A673 (cell line): Measurements from ENCODE around the gene GALNT7. TPM values are rescaled to one million over a fixed set of nuclear protein-coding genes. Genes with fewer than 3 reads are reported as not detected.

Source experiments
- BruUV-seq: library from RNA; stranded (reverse); fragments of 400-500 nt; replicated peaks from 2 replicates; lab custom pipeline; 2021; lab: Mats Ljungman, UMichigan
- CTCF ChIA-PET: fragments of 300-600 bp; sonication (Branson Sonifier 250); formaldehyde crosslinking; loops from one replicate; lab custom pipeline; 2022; ENCODE audit warnings: antibody characterized with exemption; lab: Charles Lee
- POLR2A ChIA-PET: fragments of 300-600 bp; sonication (Branson Sonifier 250); formaldehyde crosslinking; loops from one replicate; lab custom pipeline; 2022; ENCODE audit warnings: antibody characterized with exemption; ENCODE audit not compliant: low non-redundant PET; lab: Charles Lee
- DNase-seq: peaks from one replicate; pipeline ENCODE4 v3.0.0-alpha.2; 2015; ENCODE audit warnings: low spot score
- H3K27ac ChIP-seq: fragments of 200-600 bp; sonication (generic); 2 replicates; pipeline ENCODE4 v1.5.1; 2016; ENCODE audit warnings: mixed run types, low read depth, mild to moderate bottlenecking, mixed read lengths, antibody characterized with exemption, low read length; ENCODE audit not compliant: poor library complexity, severe bottlenecking
- H3K27me3 ChIP-seq: fragments of 200-600 bp; sonication (generic); replicated peaks from 2 replicates; pipeline ENCODE4 v1.6.1; 2017; ENCODE audit warnings: mixed run types, low read depth, mild to moderate bottlenecking, mixed read lengths, antibody characterized with exemption, low read length; ENCODE audit not compliant: insufficient read depth, poor library complexity
- H3K36me3 ChIP-seq: fragments of 200-600 bp; sonication (generic); 2 replicates; pipeline ENCODE4 v1.6.1; 2016; ENCODE audit warnings: mixed run types, mild to moderate bottlenecking, mixed read lengths, antibody characterized with exemption, low read length; ENCODE audit not compliant: insufficient read depth, poor library complexity, severe bottlenecking
- H3K4me1 ChIP-seq: fragments of 200-600 bp; sonication (generic); 2 replicates; pipeline ENCODE4 v1.6.1; 2017; ENCODE audit warnings: mixed run types, mild to moderate bottlenecking, mixed read lengths, antibody characterized with exemption, low read length; ENCODE audit not compliant: insufficient read depth, poor library complexity, severe bottlenecking
- H3K4me3 ChIP-seq: fragments of 200-600 bp; sonication (generic); 2 replicates; pipeline ENCODE4 v1.5.1; 2016; ENCODE audit warnings: low read depth, mixed run types, mild to moderate bottlenecking, mixed read lengths, low read length; ENCODE audit not compliant: poor library complexity, severe bottlenecking
- H3K9me3 ChIP-seq: fragments of 200-600 bp; sonication (generic); 2 replicates; pipeline ENCODE4 v1.6.1; 2016; ENCODE audit warnings: mixed run types, low read depth, mild to moderate bottlenecking, mixed read lengths, antibody characterized with exemption, low read length; ENCODE audit not compliant: poor library complexity, severe bottlenecking
- CTCF ChIP-seq: fragments of 300-800, 200-600 bp; sonication (generic); conservative IDR thresholded peaks from 2 replicates; pipeline ENCODE4 v1.5.1; 2017; ENCODE audit warnings: low read depth, mild to moderate bottlenecking, antibody characterized with exemption, low read length, moderate library complexity, mixed read lengths
- EZH2 ChIP-seq: fragments of 200-600 bp; sonication (generic); IDR thresholded peaks from 2 replicates; pipeline ENCODE4 v1.6.1; 2017; ENCODE audit warnings: borderline replicate concordance, low read depth, mild to moderate bottlenecking, mixed read lengths, antibody characterized with exemption, low read length; ENCODE audit not compliant: poor library complexity, severe bottlenecking
- intact Hi-C: fragments of 100-400 bp; cut with micrococcal nuclease; formaldehyde crosslinking; loops from one replicate; pipeline ENCODE4 v1.10.0; 2022; ENCODE audit not compliant: unreplicated experiment
- total RNA-seq: library from RNA; stranded (reverse); gene quantifications from 2 replicates; pipeline ENCODE4 v1.2.3, GENCODE V29; 2021

GALNT7 gene
- total RNA-seq, 1 experiment from 2014 or later = 89.7 TPM

GRCh38 chr4:173318240-173318639 is 149.6 kb downstream of the GALNT7 start:
- no peaks in the 10 kb centered on the region for H3K9me3 ChIP-seq
- peaks cover 20% of the 10 kb centered on the region for H3K4me1 ChIP-seq
- BruUV-seq = no TSS peak
- H3K27ac ChIP-seq = no peak overlapping the region
- peak; percentile 38 for DNase-seq
- no peak overlapping the region for H3K4me3 ChIP-seq
- POLR2A ChIA-PET = no interaction called here
- CTCF ChIA-PET = interaction anchor here (1.0 to 2.2 kb wide), 2 partner anchors 98 to 304 kb away, joined by 3 to 22 read pairs; no protein-coding TSS in a partner anchor
- intact Hi-C loops = loop anchor here (1.0 to 5.0 kb wide), 3 partner anchors 98 to 306 kb away; no protein-coding TSS in a partner anchor
- no peaks in the 10 kb centered on the region for H3K27me3 ChIP-seq
- no peak for TF ChIP-seq CTCF
- no peak for TF ChIP-seq EZH2
- H3K36me3 ChIP-seq = peaks cover 12% of the 10 kb centered on the region

- peak; percentile 54; the same call in 1 of the 2 replicates for TF ChIP-seq CTCF
- no peak for TF ChIP-seq EZH2
- POLR2A ChIA-PET = interaction anchor here (0.6 kb wide), 1 partner anchor 98 kb away, joined by 3 read pairs; no protein-coding TSS in a partner anchor
Measured at GRCh38 chr4:173318648-173319211, 150.1 kb downstream of the GALNT7 start.

GRCh38 chr4:173319696-173320095 is 151.1 kb downstream of the GALNT7 start:
- no TSS peak for BruUV-seq
- Histone ChIP-seq H3K27me3 (no peaks in the 10 kb centered on the region), H3K4me3 (no peak overlapping the region), H3K9me3 (no peaks in the 10 kb centered on the region), H3K4me1 (peaks cover 20% of the 10 kb centered on the region), H3K27ac (peak overlapping the region; percentile 6), H3K36me3 (peaks cover 13% of the 10 kb centered on the region)
- CTCF ChIA-PET = interaction anchor here (2.2 kb wide), 1 partner anchor 96 kb away, joined by 22 read pairs; no protein-coding TSS in a partner anchor
- no peak for DNase-seq
- intact Hi-C loops = loop anchor here (5.0 kb wide), 2 partner anchors 173 to 307 kb away; no protein-coding TSS in a partner anchor
- no peak for TF ChIP-seq CTCF
- no peak for TF ChIP-seq EZH2
- POLR2A ChIA-PET = no interaction called here

More at GRCh38 chr4:173318648-173319211, 150.1 kb downstream of the GALNT7 start:
- no peaks in the 10 kb centered on the region for H3K9me3 ChIP-seq
- CTCF ChIA-PET = interaction anchor here (0.7 to 2.2 kb wide), 6 partner anchors 17 to 305 kb away, joined by 3 to 22 read pairs (median 4); no protein-coding TSS in a partner anchor
- H3K4me1 ChIP-seq = peaks cover 20% of the 10 kb centered on the region
- H3K27ac ChIP-seq = no peak overlapping the region
- peak; percentile 71 for DNase-seq
- no TSS peak for BruUV-seq
- no peak overlapping the region for H3K4me3 ChIP-seq
- intact Hi-C loops = loop anchor here (1.0 to 5.0 kb wide), 3 partner anchors 98 to 306 kb away; no protein-coding TSS in a partner anchor
- H3K27me3 ChIP-seq = no peaks in the 10 kb centered on the region
- H3K36me3 ChIP-seq = peaks cover 15% of the 10 kb centered on the region
